ENCODE data around the gene TRPV3.

TRPV3 gene

DNA sequence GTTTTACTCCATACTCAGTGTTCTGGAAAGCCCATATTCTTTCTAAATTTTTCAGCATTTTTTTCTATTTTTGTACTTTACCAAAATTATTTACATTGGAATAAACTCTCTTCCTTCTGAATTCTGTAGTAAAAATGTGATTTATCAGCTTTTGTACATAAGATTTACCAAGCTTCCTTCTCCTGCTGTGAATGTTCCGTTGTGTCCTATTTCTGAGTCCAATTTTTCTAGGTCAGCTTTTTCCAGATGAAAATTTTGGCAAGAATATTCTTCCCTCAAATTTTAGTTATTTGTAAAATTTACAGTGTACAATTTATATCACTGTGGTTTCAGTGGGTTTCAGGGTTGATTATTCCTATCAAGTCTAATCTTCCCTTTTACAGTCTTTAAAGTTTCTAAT, 54.3 kb downstream of the TRPV3 start:
- TF ChIP-seq, protein P1, sequence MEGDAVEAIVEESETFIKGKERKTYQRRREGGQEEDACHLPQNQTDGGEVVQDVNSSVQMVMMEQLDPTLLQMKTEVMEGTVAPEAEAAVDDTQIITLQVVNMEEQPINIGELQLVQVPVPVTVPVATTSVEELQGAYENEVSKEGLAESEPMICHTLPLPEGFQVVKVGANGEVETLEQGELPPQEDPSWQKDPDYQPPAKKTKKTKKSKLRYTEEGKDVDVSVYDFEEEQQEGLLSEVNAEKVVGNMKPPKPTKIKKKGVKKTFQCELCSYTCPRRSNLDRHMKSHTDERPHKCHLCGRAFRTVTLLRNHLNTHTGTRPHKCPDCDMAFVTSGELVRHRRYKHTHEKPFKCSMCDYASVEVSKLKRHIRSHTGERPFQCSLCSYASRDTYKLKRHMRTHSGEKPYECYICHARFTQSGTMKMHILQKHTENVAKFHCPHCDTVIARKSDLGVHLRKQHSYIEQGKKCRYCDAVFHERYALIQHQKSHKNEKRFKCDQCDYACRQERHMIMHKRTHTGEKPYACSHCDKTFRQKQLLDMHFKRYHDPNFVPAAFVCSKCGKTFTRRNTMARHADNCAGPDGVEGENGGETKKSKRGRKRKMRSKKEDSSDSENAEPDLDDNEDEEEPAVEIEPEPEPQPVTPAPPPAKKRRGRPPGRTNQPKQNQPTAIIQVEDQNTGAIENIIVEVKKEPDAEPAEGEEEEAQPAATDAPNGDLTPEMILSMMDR (IDR thresholded peaks at IDR 0.05; ENCODE audit: low read depth, low read length): no peak
- no peaks in the 10 kb centered on the region for H3K36me3 ChIP-seq
- H3K27me3 ChIP-seq (ENCODE audit: insufficient read depth, low read depth, severe bottlenecking): peaks cover 4% of the 10 kb centered on the region
- no peak overlapping the region for H3K4me3 ChIP-seq (ENCODE audit: low read depth, low read length)
- no peak overlapping the region for H3K27ac ChIP-seq
- H3K9me3 ChIP-seq (ENCODE audit: severe bottlenecking): peaks cover 3% of the 10 kb centered on the region
- DNase-seq: no peak

GRCh38 chr17:3502466-3502865, 55.1 kb downstream of the TRPV3 start:
- Histone ChIP-seq H3K9me3 (ENCODE audit: severe bottlenecking) (peaks cover 3% of the 10 kb centered on the region), H3K36me3 (no peaks in the 10 kb centered on the region), H3K27me3 (ENCODE audit: insufficient read depth, low read depth, severe bottlenecking) (peaks cover 4% of the 10 kb centered on the region), H3K27ac (no peak overlapping the region), H3K4me3 (ENCODE audit: low read depth, low read length) (no peak overlapping the region)
- TF ChIP-seq, protein P1 (IDR thresholded peaks at IDR 0.05; ENCODE audit: low read depth, low read length): no peak
- DNase-seq: no peak

GRCh38 chr17:3501344-3501743, 56.3 kb downstream of the TRPV3 start:
- Histone ChIP-seq H3K4me3 (ENCODE audit: low read depth, low read length) (no peak overlapping the region), H3K27ac (no peak overlapping the region), H3K27me3 (ENCODE audit: insufficient read depth, low read depth, severe bottlenecking) (no peaks in the 10 kb centered on the region), H3K36me3 (no peaks in the 10 kb centered on the region), H3K9me3 (ENCODE audit: severe bottlenecking) (peaks cover 3% of the 10 kb centered on the region)
- TF ChIP-seq, protein P1 (IDR thresholded peaks at IDR 0.05; ENCODE audit: low read depth, low read length): no peak
- no peak for DNase-seq

- Histone ChIP-seq H3K27me3 (ENCODE audit: insufficient read depth, low read depth, severe bottlenecking) (no peaks in the 10 kb centered on the region), H3K9me3 (ENCODE audit: severe bottlenecking) (peaks cover 6% of the 10 kb centered on the region), H3K4me3 (ENCODE audit: low read depth, low read length) (no peak overlapping the region), H3K27ac (no peak overlapping the region), H3K36me3 (no peaks in the 10 kb centered on the region)
- TF ChIP-seq, protein P1 (IDR thresholded peaks at IDR 0.05; ENCODE audit: low read depth, low read length): no peak
- no peak for DNase-seq
Observed at GRCh38 chr17:3497101-3497500, 60.5 kb downstream of the TRPV3 start.

DNA sequence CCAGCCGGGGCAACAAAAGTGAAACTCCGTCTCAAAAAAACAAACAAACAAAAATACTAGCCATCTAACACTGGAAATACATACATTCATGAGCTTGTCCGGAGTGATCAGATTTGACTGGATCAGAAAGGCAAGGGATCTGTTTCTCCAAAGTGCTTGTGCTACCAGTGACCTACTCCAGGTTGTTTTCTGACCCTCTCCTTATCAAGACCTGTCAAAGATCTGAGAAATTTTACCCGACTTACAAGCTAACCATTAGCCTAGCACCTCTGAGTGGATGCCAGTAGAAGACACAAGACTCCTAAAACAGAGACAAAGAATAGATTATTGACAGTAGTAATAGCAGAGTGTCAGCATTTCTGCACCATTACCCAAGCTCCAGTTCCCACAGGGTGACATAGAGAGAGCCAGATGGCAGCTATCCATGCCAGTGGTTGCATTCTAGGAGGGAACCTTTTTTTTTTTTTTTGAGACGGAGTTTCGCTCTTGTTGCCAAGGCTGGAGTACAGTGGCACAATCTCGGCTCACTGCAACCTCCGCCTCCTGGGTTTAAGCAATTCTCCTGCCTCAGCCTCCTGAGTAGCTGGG, 72.0 kb downstream of the TRPV3 start:
- H3K27me3 ChIP-seq (ENCODE audit: insufficient read depth, low read depth, severe bottlenecking): no peaks in the 10 kb centered on the region
- TF ChIP-seq, protein P1 (IDR thresholded peaks at IDR 0.05; ENCODE audit: low read depth, low read length): no peak
- no peaks in the 10 kb centered on the region for H3K9me3 ChIP-seq (ENCODE audit: severe bottlenecking)
- DNase-seq: no peak
- no peak overlapping the region for H3K4me3 ChIP-seq (ENCODE audit: low read depth, low read length)
- no peaks in the 10 kb centered on the region for H3K36me3 ChIP-seq
- no peak overlapping the region for H3K27ac ChIP-seq

DNA sequence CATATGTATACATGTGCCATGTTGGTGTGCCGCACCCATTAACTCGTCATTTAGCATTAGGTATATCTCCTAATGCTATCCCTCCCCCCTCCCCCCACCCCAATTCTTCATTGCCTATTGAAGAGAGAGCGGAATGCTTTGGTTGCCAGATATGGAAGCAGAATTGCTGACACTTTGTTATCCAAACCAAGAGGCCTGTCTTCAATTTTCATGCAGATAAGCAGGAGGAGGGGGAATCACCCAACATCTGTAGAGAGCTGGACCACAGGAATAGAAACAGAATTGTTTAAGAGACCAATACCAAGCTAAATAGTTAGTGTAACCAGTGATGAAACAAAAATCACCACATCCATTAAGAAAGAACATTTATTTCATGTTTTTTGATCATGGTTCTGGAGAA, 74.8 kb downstream of the TRPV3 start:
- TF ChIP-seq, protein P1 (IDR thresholded peaks at IDR 0.05; ENCODE audit: low read depth, low read length): no peak
- Histone ChIP-seq H3K27ac (no peak overlapping the region), H3K27me3 (ENCODE audit: insufficient read depth, low read depth, severe bottlenecking) (no peaks in the 10 kb centered on the region), H3K36me3 (no peaks in the 10 kb centered on the region), H3K4me3 (ENCODE audit: low read depth, low read length) (no peak overlapping the region), H3K9me3 (ENCODE audit: severe bottlenecking) (no peaks in the 10 kb centered on the region)
- DNase-seq: no peak

Data from WERI-Rb-1 (cell line).